ENCODE results near the gene TMUB2.

The TMUB2 gene

GRCh38 chr17:44178133-44178532 is 8.6 kb upstream of the TMUB2 start:
- H3K9me3 ChIP-seq (ENCODE audit: control insufficient read depth, low read length) = no peaks in the 10 kb centered on the region
- no peak overlapping the region for H3K4me3 ChIP-seq (ENCODE audit: low read length)
- peaks cover 8% of the 10 kb centered on the region for H3K4me1 ChIP-seq (ENCODE audit: control insufficient read depth, insufficient read depth, low read length)
- DNase-seq (ENCODE audit: low read depth) = no peak
- peaks cover 5% of the 10 kb centered on the region for H3K36me3 ChIP-seq (ENCODE audit: control insufficient read depth, insufficient read depth, low read length, severe bottlenecking)
- H3K9ac ChIP-seq (ENCODE audit: low read length) = no peak overlapping the region
- no peaks in the 10 kb centered on the region for H3K27me3 ChIP-seq (replicated peaks; ENCODE audit: control insufficient read depth, insufficient read depth, low read length)

- Histone ChIP-seq H3K4me1 (ENCODE audit: control insufficient read depth, insufficient read depth, low read length) (peaks cover 18% of the 10 kb centered on the region), H3K36me3 (ENCODE audit: control insufficient read depth, insufficient read depth, low read length, severe bottlenecking) (peaks cover 5% of the 10 kb centered on the region), H3K9me3 (ENCODE audit: control insufficient read depth, low read length) (no peaks in the 10 kb centered on the region), H3K9ac (ENCODE audit: low read length) (no peak overlapping the region), H3K27me3 (replicated peaks; ENCODE audit: control insufficient read depth, insufficient read depth, low read length) (no peaks in the 10 kb centered on the region), H3K4me3 (ENCODE audit: low read length) (no peak overlapping the region)
- no peak for DNase-seq (ENCODE audit: low read depth)
These were observed 3.7 kb upstream of the TMUB2 start for GRCh38 chr17:44183024-44183423.

- DNase-seq (ENCODE audit: low read depth) = no peak
- Histone ChIP-seq H3K36me3 (ENCODE audit: control insufficient read depth, insufficient read depth, low read length, severe bottlenecking) (peaks cover 10% of the 10 kb centered on the region), H3K9me3 (ENCODE audit: control insufficient read depth, low read length) (no peaks in the 10 kb centered on the region), H3K9ac (ENCODE audit: low read length) (no peak overlapping the region), H3K27me3 (replicated peaks; ENCODE audit: control insufficient read depth, insufficient read depth, low read length) (no peaks in the 10 kb centered on the region), H3K4me1 (ENCODE audit: control insufficient read depth, insufficient read depth, low read length) (peaks cover 29% of the 10 kb centered on the region), H3K4me3 (ENCODE audit: low read length) (no peak overlapping the region)
These were observed 2.5 kb upstream of the TMUB2 start for GRCh38 chr17:44184212-44184810.

- peak; percentile 85 for DNase-seq (ENCODE audit: low read depth)
These were observed 543 bp downstream of the TMUB2 start for GRCh38 chr17:44187131-44187899.

GRCh38 chr17:44188576-44189403 is 2.0 kb downstream of the TMUB2 start:
- H3K36me3 ChIP-seq (ENCODE audit: control insufficient read depth, insufficient read depth, low read length, severe bottlenecking) = peaks cover 34% of the 10 kb centered on the region
- DNase-seq (ENCODE audit: low read depth) = no peak
- peak overlapping the region; percentile 99 for H3K4me3 ChIP-seq (ENCODE audit: low read length)
- H3K4me1 ChIP-seq (ENCODE audit: control insufficient read depth, insufficient read depth, low read length) = peaks cover 31% of the 10 kb centered on the region
- no peaks in the 10 kb centered on the region for H3K27me3 ChIP-seq (replicated peaks; ENCODE audit: control insufficient read depth, insufficient read depth, low read length)
- H3K9ac ChIP-seq (ENCODE audit: low read length) = peak overlapping the region; percentile 98
- H3K9me3 ChIP-seq (ENCODE audit: control insufficient read depth, low read length) = no peaks in the 10 kb centered on the region

More at GRCh38 chr17:44187131-44187899, 543 bp downstream of the TMUB2 start:
- H3K27me3 ChIP-seq (replicated peaks; ENCODE audit: control insufficient read depth, insufficient read depth, low read length) = no peaks in the 10 kb centered on the region
- H3K36me3 ChIP-seq (ENCODE audit: control insufficient read depth, insufficient read depth, low read length, severe bottlenecking) = peaks cover 22% of the 10 kb centered on the region
- peak overlapping the region; percentile 98 for H3K9ac ChIP-seq (ENCODE audit: low read length)
- H3K4me1 ChIP-seq (ENCODE audit: control insufficient read depth, insufficient read depth, low read length) = peaks cover 22% of the 10 kb centered on the region
- H3K9me3 ChIP-seq (ENCODE audit: control insufficient read depth, low read length) = no peaks in the 10 kb centered on the region
- H3K4me3 ChIP-seq (ENCODE audit: low read length) = peak overlapping the region; percentile 99

- Histone ChIP-seq H3K9ac (ENCODE audit: low read length) (no peak overlapping the region), H3K27me3 (replicated peaks; ENCODE audit: control insufficient read depth, insufficient read depth, low read length) (no peaks in the 10 kb centered on the region), H3K4me3 (ENCODE audit: low read length) (no peak overlapping the region), H3K9me3 (ENCODE audit: control insufficient read depth, low read length) (no peaks in the 10 kb centered on the region), H3K36me3 (ENCODE audit: control insufficient read depth, insufficient read depth, low read length, severe bottlenecking) (peaks cover 51% of the 10 kb centered on the region), H3K4me1 (ENCODE audit: control insufficient read depth, insufficient read depth, low read length) (peaks cover 32% of the 10 kb centered on the region)
- DNase-seq (ENCODE audit: low read depth) = no peak
These were observed 3.7 kb downstream of the TMUB2 start for GRCh38 chr17:44190481-44190880.

GRCh38 chr17:44191369-44191768 is 4.6 kb downstream of the TMUB2 start:
- H3K27me3 ChIP-seq (replicated peaks; ENCODE audit: control insufficient read depth, insufficient read depth, low read length) = no peaks in the 10 kb centered on the region
- no peak for DNase-seq (ENCODE audit: low read depth)
- no peak overlapping the region for H3K9ac ChIP-seq (ENCODE audit: low read length)

GRCh38 chr17:44191941-44192496 is 5.2 kb downstream of the TMUB2 start:
- no peak for DNase-seq (ENCODE audit: low read depth)
- Histone ChIP-seq H3K27me3 (replicated peaks; ENCODE audit: control insufficient read depth, insufficient read depth, low read length) (no peaks in the 10 kb centered on the region), H3K36me3 (ENCODE audit: control insufficient read depth, insufficient read depth, low read length, severe bottlenecking) (peaks cover 62% of the 10 kb centered on the region), H3K4me3 (ENCODE audit: low read length) (no peak overlapping the region), H3K9ac (ENCODE audit: low read length) (peak overlapping the region; percentile 54), H3K9me3 (ENCODE audit: control insufficient read depth, low read length) (no peaks in the 10 kb centered on the region), H3K4me1 (ENCODE audit: control insufficient read depth, insufficient read depth, low read length) (peaks cover 31% of the 10 kb centered on the region)

More at GRCh38 chr17:44191369-44191768, 4.6 kb downstream of the TMUB2 start:
- H3K4me3 ChIP-seq (ENCODE audit: low read length) = no peak overlapping the region
- peaks cover 29% of the 10 kb centered on the region for H3K4me1 ChIP-seq (ENCODE audit: control insufficient read depth, insufficient read depth, low read length)
- no peaks in the 10 kb centered on the region for H3K9me3 ChIP-seq (ENCODE audit: control insufficient read depth, low read length)
- H3K36me3 ChIP-seq (ENCODE audit: control insufficient read depth, insufficient read depth, low read length, severe bottlenecking) = peaks cover 58% of the 10 kb centered on the region

- H3K36me3 ChIP-seq (ENCODE audit: control insufficient read depth, insufficient read depth, low read length, severe bottlenecking) = peaks cover 69% of the 10 kb centered on the region
- no peaks in the 10 kb centered on the region for H3K9me3 ChIP-seq (ENCODE audit: control insufficient read depth, low read length)
- no peak for DNase-seq (ENCODE audit: low read depth)
- H3K27me3 ChIP-seq (replicated peaks; ENCODE audit: control insufficient read depth, insufficient read depth, low read length) = no peaks in the 10 kb centered on the region
- H3K4me1 ChIP-seq (ENCODE audit: control insufficient read depth, insufficient read depth, low read length) = peaks cover 35% of the 10 kb centered on the region
- H3K9ac ChIP-seq (ENCODE audit: low read length) = peak overlapping the region; percentile 54
- H3K4me3 ChIP-seq (ENCODE audit: low read length) = no peak overlapping the region
These were observed 6.0 kb downstream of the TMUB2 start for GRCh38 chr17:44192750-44193149.

- H3K36me3 ChIP-seq (ENCODE audit: control insufficient read depth, insufficient read depth, low read length, severe bottlenecking) = peaks cover 69% of the 10 kb centered on the region
These were observed 6.7 kb downstream of the TMUB2 start for GRCh38 chr17:44193326-44194084.

More at GRCh38 chr17:44193326-44194084, 6.7 kb downstream of the TMUB2 start:
- DNase-seq (ENCODE audit: low read depth) = no peak
- Histone ChIP-seq H3K27me3 (replicated peaks; ENCODE audit: control insufficient read depth, insufficient read depth, low read length) (no peaks in the 10 kb centered on the region), H3K4me3 (ENCODE audit: low read length) (no peak overlapping the region), H3K9me3 (ENCODE audit: control insufficient read depth, low read length) (no peaks in the 10 kb centered on the region), H3K9ac (ENCODE audit: low read length) (peak overlapping the region; percentile 54), H3K4me1 (ENCODE audit: control insufficient read depth, insufficient read depth, low read length) (peaks cover 35% of the 10 kb centered on the region)
